Endothelial cell of umbilical vein (primary cell): ENCODE results near the gene CCHCR1. TPM values are rescaled to one million over a fixed set of nuclear protein-coding genes. Genes with fewer than 3 reads are reported as not detected.

Experiments
- BruUV-seq: library from RNA; stranded (reverse); fragments of 400-500 nt; replicated peaks from 2 replicates; lab custom pipeline; 2021; lab: Mats Ljungman, UMichigan
- CTCF ChIA-PET: fragments of 300-600, 350-600 bp; sonication (Branson Sonifier 250); formaldehyde crosslinking; loops from one replicate; lab custom pipeline; 2021; ENCODE audit warnings: antibody characterized with exemption, inconsistent platforms; lab: Charles Lee
- POLR2A ChIA-PET: fragments of 300-600, 350-600 bp; sonication (Branson Sonifier 250); formaldehyde crosslinking; loops from one replicate; lab custom pipeline; 2021; ENCODE audit warnings: antibody characterized with exemption, inconsistent platforms; lab: Charles Lee
- DNase-seq: peaks from one replicate; pipeline ENCODE4 v3.0.0-alpha.2; 2011; ENCODE audit warnings: low read depth, low spot score
- FAIRE-seq: peaks from 2 replicates; lab custom pipeline; 2011; peaks lifted over from hg19 to GRCh38; lab: Jason Lieb, UNC
- H2AFZ ChIP-seq: 2 replicates; pipeline ENCODE4 v1.6.0; 2012; ENCODE audit warnings: low read depth, low read length, control low read depth, inconsistent platforms
- H3K27ac ChIP-seq: 2 replicates; pipeline ENCODE4 v1.5.1; 2011; ENCODE audit warnings: low read depth, mild to moderate bottlenecking, control low read depth, low read length, moderate library complexity; ENCODE audit not compliant: insufficient read depth
- H3K27me3 ChIP-seq, 2 experiments: 2 replicates each; pipeline versions ENCODE4 v1.6.0 to v1.6.1; 2011; ENCODE audit warnings: low read length in 2 of 2, mixed read lengths in 1 of 2; ENCODE audit not compliant: control insufficient read depth in 2 of 2, insufficient read depth in 2 of 2
- H3K36me3 ChIP-seq, 2 experiments: 2 replicates in 1 of 2; 3 replicates in 1 of 2; pipeline ENCODE4 v1.5.1; 2011; ENCODE audit warnings: low read length in 2 of 2, mild to moderate bottlenecking in 1 of 2, moderate library complexity in 1 of 2; ENCODE audit not compliant: control insufficient read depth in 2 of 2, insufficient read depth in 2 of 2; ENCODE audit errors: extremely low read depth in 1 of 2
- H3K4me1 ChIP-seq: 3 replicates; pipeline ENCODE4 v1.5.1; 2011; ENCODE audit warnings: mild to moderate bottlenecking, low read length; ENCODE audit not compliant: control insufficient read depth, insufficient read depth; ENCODE audit errors: extremely low read depth
- H3K4me2 ChIP-seq: 2 replicates; pipeline ENCODE4 v1.6.1; 2011; ENCODE audit warnings: low read length, control low read depth, mixed read lengths; ENCODE audit not compliant: insufficient read depth
- H3K4me3 ChIP-seq, 3 experiments: fragments of 200-600 bp in 1 of 3; sonication (generic), shearing (Covaris generic) in 1 of 3; replicated peaks in 1 of 3; 2 replicates each; pipeline ENCODE4 v1.5.1; 2011 to 2016; ENCODE audit warnings: control low read depth in 3 of 3, low read length in 3 of 3, mild to moderate bottlenecking in 2 of 3, inconsistent platforms in 1 of 3, low read depth in 1 of 3, moderate library complexity in 1 of 3; ENCODE audit not compliant: insufficient read depth in 1 of 3
- H3K79me2 ChIP-seq: 2 replicates; pipeline ENCODE4 v1.6.0; 2012; ENCODE audit warnings: low read length, inconsistent platforms; ENCODE audit not compliant: control insufficient read depth, insufficient read depth
- H3K9ac ChIP-seq: replicated peaks from 2 replicates; pipeline ENCODE3; 2011; ENCODE audit warnings: low read length, control low read depth; ENCODE audit not compliant: insufficient read depth; ENCODE audit errors: extremely low read depth
- H3K9me1 ChIP-seq: replicated peaks from 3 replicates; pipeline ENCODE4 v1.6.0; 2011; ENCODE audit warnings: mild to moderate bottlenecking, low read length; ENCODE audit not compliant: control insufficient read depth, insufficient read depth; ENCODE audit errors: extremely low read depth
- H3K9me3 ChIP-seq: replicated peaks from 2 replicates; pipeline ENCODE4 v1.5.1; 2012; ENCODE audit warnings: low read length, inconsistent platforms; ENCODE audit not compliant: control insufficient read depth, insufficient read depth
- H4K20me1 ChIP-seq: replicated peaks from 2 replicates; pipeline ENCODE3; 2011; ENCODE audit warnings: mild to moderate bottlenecking, low read length; ENCODE audit not compliant: control insufficient read depth, insufficient read depth; ENCODE audit errors: extremely low read depth
- CTCF ChIP-seq, 2 donors: IDR thresholded peaks; 1 replicate in 1 of 2; 2 replicates in 1 of 2; pipeline ENCODE4 v1.5.1; 2011; ENCODE audit warnings: low read length in 2 of 2, mild to moderate bottlenecking in 2 of 2, moderate library complexity in 2 of 2, control low read depth in 1 of 2, inconsistent platforms in 1 of 2, low read depth in 1 of 2; ENCODE audit not compliant: insufficient read depth in 1 of 2; ENCODE audit errors: extremely low read depth in 1 of 2
- EZH2 ChIP-seq: IDR thresholded peaks from 2 replicates; pipeline ENCODE4 v1.6.1; 2012; ENCODE audit warnings: borderline replicate concordance, low read depth, mild to moderate bottlenecking, moderate library complexity, low read length, inconsistent platforms; ENCODE audit not compliant: severe bottlenecking
- FOS ChIP-seq: IDR thresholded peaks from 2 replicates; pipeline ENCODE4 v1.6.1; 2011; ENCODE audit warnings: mild to moderate bottlenecking, low read length, moderate library complexity, borderline replicate concordance; ENCODE audit not compliant: insufficient read depth
- GATA2 ChIP-seq: IDR thresholded peaks from 2 replicates; pipeline ENCODE4 v1.7.0; 2011; ENCODE audit warnings: low read depth, mild to moderate bottlenecking, moderate library complexity, mixed read lengths, low read length; ENCODE audit not compliant: insufficient read length, insufficient read depth
- JUN ChIP-seq: IDR thresholded peaks from 2 replicates; pipeline ENCODE4 v1.6.1; 2011; ENCODE audit warnings: borderline replicate concordance, low read depth; ENCODE audit not compliant: insufficient read length, insufficient read depth
- MAX ChIP-seq: IDR thresholded peaks from 2 replicates; pipeline ENCODE4 v1.6.1; 2011; ENCODE audit not compliant: insufficient read depth, insufficient read length
- MYC ChIP-seq: IDR thresholded peaks from one replicate; pipeline ENCODE4 v1.6.1; 2011; ENCODE audit warnings: mild to moderate bottlenecking, low read depth, low read length
- POLR2A ChIP-seq: IDR thresholded peaks from 2 replicates; pipeline ENCODE4 v1.6.1; 2012; ENCODE audit warnings: low read depth, mild to moderate bottlenecking, control low read depth, low read length
- POLR2AphosphoS5 ChIP-seq: IDR thresholded peaks from 2 replicates; pipeline ENCODE4 v1.6.1; 2012; ENCODE audit warnings: low read depth, mild to moderate bottlenecking, control low read depth, low read length, moderate library complexity; ENCODE audit not compliant: insufficient read depth
- dilution Hi-C: fragments of 300-500 bp; cut with MboI; formaldehyde crosslinking; loops from one replicate; pipeline ENCODE4 v1.15.0; 2019; ENCODE audit warnings: low sequenced_read_pairs; ENCODE audit not compliant: extremely low pct_ligation_motif_present
- intact Hi-C: fragments of 100-400 bp; cut with micrococcal nuclease; formaldehyde crosslinking; loops from one replicate; pipeline ENCODE4 v1.10.0; 2022
- polyA plus RNA-seq, 4 experiments: library from polyadenylated mRNA; depleted of rRNA in 3 of 4; stranded (reverse) in 3 of 4; unstranded in 1 of 4; fragments of >200 nt; gene quantifications; 2 replicates each; pipeline versions ENCODE4 v1.2.1 to v1.2.3, GENCODE V29; 2011 to 2012; ENCODE audit warnings: missing spikeins in 1 of 4
- total RNA-seq: library from RNA; stranded (reverse); gene quantifications from 2 replicates; pipeline ENCODE4 v1.2.3, GENCODE V29; 2021

Gene CCHCR1
- total and polyA plus RNA-seq, 2 donors (not counting 3 experiments of a cell fraction or from before 2014, with no cell fraction given) = 12.8 to 23.2 TPM

DNA sequence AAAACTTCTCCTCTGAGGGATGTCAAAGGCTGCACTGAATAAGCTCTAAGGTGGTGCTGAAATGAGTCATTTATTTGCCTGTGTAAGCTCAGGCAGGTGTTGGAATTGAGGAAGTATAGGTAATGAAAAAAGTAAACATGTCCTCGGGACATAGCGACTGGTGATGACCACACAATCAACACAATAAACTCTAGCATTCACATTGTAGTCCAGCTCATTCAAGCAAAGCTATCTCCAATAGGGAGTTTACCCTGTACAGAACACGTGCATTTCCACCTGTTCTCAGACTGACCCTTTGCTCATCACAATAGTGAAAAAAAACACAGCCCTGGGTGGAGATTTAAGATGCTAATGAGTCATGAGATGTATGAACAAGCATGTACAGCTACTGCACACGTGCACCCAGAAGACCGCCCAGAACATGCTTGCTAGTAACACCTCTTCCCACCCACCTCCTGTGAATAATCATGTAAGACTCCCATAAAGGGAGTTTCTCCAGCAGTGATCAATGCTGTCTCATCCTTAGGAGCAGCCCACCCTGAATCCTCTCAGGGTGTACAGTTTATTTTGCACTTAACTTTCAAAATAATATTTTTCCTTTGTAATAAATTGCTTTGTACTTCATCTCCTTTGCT, 45.9 kb upstream of the CCHCR1 start:
- no peak overlapping the region for H2AFZ ChIP-seq
- no peaks in the 10 kb centered on the region for H3K27me3 ChIP-seq
- H3K9me1 ChIP-seq = no peaks in the 10 kb centered on the region
- ChIA-PET POLR2A (no interaction called here), CTCF (interaction anchor here (0.9 to 15.1 kb wide), 2 partner anchors 11 to 163 kb away, joined by 4 to 233 read pairs; no protein-coding TSS in a partner anchor)
- no TSS peak for BruUV-seq
- peak overlapping the region in 2 of 3 experiments; percentile 49 to 62 for H3K4me3 ChIP-seq
- FAIRE-seq (no peak), DNase-seq (no peak)
- dilution Hi-C loops (no loop called here), intact Hi-C loops (no loop called here)
- no peaks in the 10 kb centered on the region for H4K20me1 ChIP-seq
- no peak for TF ChIP-seq CTCF (IDR thresholded peaks at IDR 0.05; ENCODE audit: extremely low read depth in 1 of 2, insufficient read depth in 1 of 2, low read depth in 1 of 2, low read length in 2 of 2)
- TF ChIP-seq FOS = no peak
- no peak for TF ChIP-seq POLR2AphosphoS5
- no peak for TF ChIP-seq MYC
- TF ChIP-seq GATA2 = no peak
- no peak for TF ChIP-seq EZH2
- no peak for TF ChIP-seq POLR2A
- TF ChIP-seq JUN = no peak
- TF ChIP-seq MAX = no peak
- H3K27ac ChIP-seq = peak overlapping the region; percentile 54
- H3K4me2 ChIP-seq = peak overlapping the region; percentile 88
- no peaks in the 10 kb centered on the region for H3K36me3 ChIP-seq
- H3K79me2 ChIP-seq = peaks cover 3% of the 10 kb centered on the region
- H3K4me1 ChIP-seq = peaks cover 14% of the 10 kb centered on the region
- H3K9ac ChIP-seq = peak overlapping the region; percentile 26
- no peaks in the 10 kb centered on the region for H3K9me3 ChIP-seq
